ENCODE measurements around the gene AUTS2.

Gene AUTS2

DNA sequence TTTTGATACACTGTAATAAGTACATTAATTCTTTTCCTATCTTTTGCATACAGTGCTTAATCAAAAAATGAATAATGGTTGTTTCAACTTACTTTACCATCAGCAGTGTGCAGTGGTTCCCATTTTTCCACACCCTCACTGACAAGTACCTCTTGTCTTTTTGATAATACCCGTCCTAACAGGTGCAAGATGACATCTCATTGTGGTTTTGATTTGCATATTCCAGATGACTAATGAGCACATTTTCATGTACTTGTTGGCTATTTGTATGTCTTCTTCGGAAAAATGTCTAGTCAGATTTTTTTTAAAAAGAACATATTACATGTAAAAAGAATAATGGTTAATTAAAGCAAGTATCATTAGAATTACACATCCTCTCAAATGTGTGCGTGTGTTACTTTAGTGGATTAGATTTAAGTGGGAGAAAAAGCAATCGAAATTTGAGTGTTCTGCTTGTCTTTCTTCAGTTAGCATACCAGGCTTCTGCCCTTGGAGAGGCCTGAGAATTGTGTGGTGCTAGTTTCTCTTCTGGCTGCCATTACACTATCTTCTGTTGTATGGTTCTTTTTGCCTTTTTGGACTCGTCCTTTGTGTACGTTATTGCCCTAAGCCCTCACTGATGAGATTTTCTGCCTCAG, 291.2 kb downstream of the AUTS2 start:
- no peak for TF ChIP-seq CTCF (IDR thresholded peaks at IDR 0.05; ENCODE audit: extremely low read depth, missing control alignments)
- no peak for DNase-seq (ENCODE audit: low spot score)

GRCh38 chr7:69889976-69890351, 291.7 kb downstream of the AUTS2 start:
- no peak for DNase-seq (ENCODE audit: low spot score)

DNA sequence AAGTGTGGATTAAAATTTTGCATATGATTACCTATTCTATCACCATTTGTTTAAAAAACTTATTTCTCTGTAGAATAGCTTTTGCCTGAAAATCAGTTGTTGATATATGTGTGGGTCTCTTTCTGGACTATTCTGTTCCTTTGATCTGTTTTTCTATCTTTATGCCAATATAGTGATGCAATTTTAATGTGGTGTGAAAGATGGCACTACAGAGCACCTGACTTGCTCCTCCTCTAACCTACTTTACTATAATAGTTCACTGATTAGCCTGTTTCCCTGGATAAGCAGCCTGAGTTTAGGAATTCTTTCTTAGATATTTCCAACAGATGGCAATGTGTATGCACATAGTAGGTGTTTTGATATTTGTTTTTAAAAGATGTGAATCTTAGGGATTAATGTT, 294.5 kb downstream of the AUTS2 start:
- DNase-seq (ENCODE audit: low spot score): no peak
- no peak for TF ChIP-seq CTCF (IDR thresholded peaks at IDR 0.05; ENCODE audit: extremely low read depth, missing control alignments)

More at GRCh38 chr7:69889976-69890351, 291.7 kb downstream of the AUTS2 start:
- no peak for TF ChIP-seq CTCF (IDR thresholded peaks at IDR 0.05; ENCODE audit: extremely low read depth, missing control alignments)

DNA sequence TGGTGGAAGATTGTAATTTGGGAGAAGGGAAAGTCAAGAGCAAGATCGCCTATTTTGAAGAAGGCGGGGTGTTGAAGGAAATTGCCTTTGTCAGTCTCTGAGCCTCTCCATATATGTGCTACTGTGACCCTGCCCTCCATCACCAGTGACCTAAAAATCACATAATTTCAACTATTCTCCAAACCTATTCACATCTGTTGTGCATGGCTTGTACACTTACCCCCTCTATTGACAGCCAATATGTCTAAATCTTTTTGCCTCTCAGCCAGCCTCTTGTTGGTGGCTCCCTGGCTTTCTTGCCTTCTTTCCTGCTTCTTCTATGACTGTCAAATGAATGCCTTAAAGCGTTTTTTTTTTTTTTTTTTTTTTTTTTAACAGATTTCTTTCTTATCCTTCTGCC, 295.6 kb downstream of the AUTS2 start:
- DNase-seq (ENCODE audit: low spot score): peak; percentile 18

GRCh38 chr7:69895446-69895845, 297.2 kb downstream of the AUTS2 start:
- no peak for TF ChIP-seq CTCF (IDR thresholded peaks at IDR 0.05; ENCODE audit: extremely low read depth, missing control alignments)
- no peak for DNase-seq (ENCODE audit: low spot score)

More for the DNA sequence above, 295.6 kb downstream of the AUTS2 start:
- peak; percentile 45 for TF ChIP-seq CTCF (IDR thresholded peaks at IDR 0.05; ENCODE audit: extremely low read depth, missing control alignments)

- TF ChIP-seq CTCF (IDR thresholded peaks at IDR 0.05; ENCODE audit: extremely low read depth, missing control alignments): no peak
- no peak for DNase-seq (ENCODE audit: low spot score)
These were observed 297.8 kb downstream of the AUTS2 start for GRCh38 chr7:69896121-69896520.

- TF ChIP-seq CTCF (IDR thresholded peaks at IDR 0.05; ENCODE audit: extremely low read depth, missing control alignments): no peak
- peak; percentile 46 for DNase-seq (ENCODE audit: low spot score)
These were observed 299.9 kb downstream of the AUTS2 start for GRCh38 chr7:69898189-69898588.
